Stimulated activated CD4-positive, alpha-beta T cell treated with anti-CD3 and anti-CD28 coated beads, Interleukin-4, amount 100 ng/mL, for 24 hours (primary cell): ENCODE data around the gene FAM13C.

Source experiments
- DNase-seq: peaks from one replicate; pipeline ENCODE4 v3.0.0-alpha.2; 2020

Gene FAM13C

GRCh38 chr10:59312247-59312646, 50.1 kb downstream of the FAM13C start:
- DNase-seq, result no peak

- no peak for DNase-seq
Measured at GRCh38 chr10:59311025-59311424, 51.3 kb downstream of the FAM13C start.

GRCh38 chr10:59310324-59310914, 51.9 kb downstream of the FAM13C start:
- no peak for DNase-seq

GRCh38 chr10:59304521-59305097, 57.7 kb downstream of the FAM13C start:
- DNase-seq, result no peak

GRCh38 chr10:59303018-59303417, 59.3 kb downstream of the FAM13C start:
- DNase-seq, result no peak

GRCh38 chr10:59302381-59302780, 60.0 kb downstream of the FAM13C start:
- DNase-seq, result no peak

GRCh38 chr10:59301067-59301754, 61.1 kb downstream of the FAM13C start:
- no peak for DNase-seq

GRCh38 chr10:59300386-59300785, 62.0 kb downstream of the FAM13C start:
- no peak for DNase-seq

- no peak for DNase-seq
Measured at GRCh38 chr10:59299933-59300332, 62.4 kb downstream of the FAM13C start.

GRCh38 chr10:59290448-59290847, 71.9 kb downstream of the FAM13C start:
- DNase-seq, result no peak

- DNase-seq, result no peak
Measured at GRCh38 chr10:59289853-59290252, 72.5 kb downstream of the FAM13C start.

- DNase-seq, result no peak
Measured at GRCh38 chr10:59287587-59288255, 74.6 kb downstream of the FAM13C start.

GRCh38 chr10:59285848-59286247, 76.5 kb downstream of the FAM13C start:
- no peak for DNase-seq

- DNase-seq, result no peak
Measured at GRCh38 chr10:59285073-59285472, 77.3 kb downstream of the FAM13C start.

- no peak for DNase-seq
Measured at GRCh38 chr10:59284118-59284975, 78.0 kb downstream of the FAM13C start.

GRCh38 chr10:59283456-59284091, 78.8 kb downstream of the FAM13C start:
- DNase-seq, result no peak

- DNase-seq, result no peak
Measured at GRCh38 chr10:59281861-59282260, 80.5 kb downstream of the FAM13C start.

- DNase-seq, result no peak
Measured at GRCh38 chr10:59279991-59280505, 82.3 kb downstream of the FAM13C start.

GRCh38 chr10:59279476-59279875, 82.9 kb downstream of the FAM13C start:
- DNase-seq, result no peak

- no peak for DNase-seq
Measured at GRCh38 chr10:59276919-59277318, 85.4 kb downstream of the FAM13C start.

- DNase-seq, result no peak
Measured at GRCh38 chr10:59276133-59276532, 86.2 kb downstream of the FAM13C start.

GRCh38 chr10:59273445-59273844, 88.9 kb downstream of the FAM13C start:
- no peak for DNase-seq
